COLO668 (cell line): ENCODE data around the gene LCN6.
A peak's percentile ranks its signal among the peaks of the same experiment; 100 is the strongest.

ENCODE experiments used
- DNase-seq: peaks from one replicate; lab custom pipeline; 2025; ENCODE audit not compliant: unreplicated experiment; lab: John Stamatoyannopoulos, UW

The LCN6 gene

GRCh38 chr9:136726631-136727191, 21.6 kb downstream of the LCN6 start:
- DNase-seq: peak; percentile 54

- no peak for DNase-seq
Measured at GRCh38 chr9:136726118-136726517, 22.2 kb downstream of the LCN6 start.

GRCh38 chr9:136725612-136726011, 22.7 kb downstream of the LCN6 start:
- DNase-seq: no peak

GRCh38 chr9:136724772-136725171, 23.6 kb downstream of the LCN6 start:
- DNase-seq: no peak

GRCh38 chr9:136723989-136724388, 24.3 kb downstream of the LCN6 start:
- no peak for DNase-seq

- DNase-seq: no peak
Measured at GRCh38 chr9:136723362-136723976, 24.9 kb downstream of the LCN6 start.

- peak; percentile 39 for DNase-seq
Measured at GRCh38 chr9:136722969-136723356, 25.4 kb downstream of the LCN6 start.

DNA sequence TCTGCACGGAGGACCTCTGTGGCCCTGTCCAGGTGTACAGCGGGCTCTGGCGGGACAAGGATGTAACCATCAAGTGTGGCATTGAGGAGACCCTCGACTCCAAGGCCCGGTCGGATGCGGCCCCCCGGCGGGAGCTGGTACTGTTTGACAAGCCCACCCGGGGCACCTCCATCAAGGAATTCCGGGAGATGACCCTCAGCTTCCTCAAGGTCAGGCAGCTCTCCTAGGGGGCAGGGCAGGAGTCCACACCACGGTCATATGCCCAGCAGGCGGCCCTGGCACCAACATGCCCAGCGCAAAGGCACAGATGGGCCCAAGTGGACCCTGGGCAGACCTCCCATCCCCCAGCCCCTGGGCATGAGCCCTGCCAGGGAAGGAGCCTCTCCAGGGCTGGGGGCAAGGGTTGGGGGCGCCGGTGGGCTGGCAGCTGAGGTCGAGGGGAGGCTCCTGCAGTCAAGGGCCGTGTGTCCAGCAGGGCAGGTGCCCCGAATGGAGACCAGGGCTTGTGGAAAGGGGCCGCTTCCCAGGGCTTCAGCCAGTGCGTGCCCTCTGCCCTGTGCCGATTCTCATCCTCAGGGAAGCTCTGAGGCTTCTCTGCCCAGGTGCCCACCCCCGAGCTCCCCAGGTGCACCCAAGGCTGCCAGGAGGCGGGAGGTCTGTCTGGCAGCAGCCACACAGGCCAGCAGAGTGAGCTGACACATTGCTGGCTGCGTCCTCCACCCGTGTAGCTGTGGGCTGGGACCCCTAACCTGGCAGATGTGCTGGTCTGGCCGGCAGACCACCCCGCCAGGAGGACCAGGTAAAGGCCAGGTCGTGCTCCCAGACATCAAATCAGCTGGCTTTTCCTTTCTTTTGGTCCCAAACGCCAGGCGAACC, 26.0 kb downstream of the LCN6 start:
- DNase-seq: no peak

DNA sequence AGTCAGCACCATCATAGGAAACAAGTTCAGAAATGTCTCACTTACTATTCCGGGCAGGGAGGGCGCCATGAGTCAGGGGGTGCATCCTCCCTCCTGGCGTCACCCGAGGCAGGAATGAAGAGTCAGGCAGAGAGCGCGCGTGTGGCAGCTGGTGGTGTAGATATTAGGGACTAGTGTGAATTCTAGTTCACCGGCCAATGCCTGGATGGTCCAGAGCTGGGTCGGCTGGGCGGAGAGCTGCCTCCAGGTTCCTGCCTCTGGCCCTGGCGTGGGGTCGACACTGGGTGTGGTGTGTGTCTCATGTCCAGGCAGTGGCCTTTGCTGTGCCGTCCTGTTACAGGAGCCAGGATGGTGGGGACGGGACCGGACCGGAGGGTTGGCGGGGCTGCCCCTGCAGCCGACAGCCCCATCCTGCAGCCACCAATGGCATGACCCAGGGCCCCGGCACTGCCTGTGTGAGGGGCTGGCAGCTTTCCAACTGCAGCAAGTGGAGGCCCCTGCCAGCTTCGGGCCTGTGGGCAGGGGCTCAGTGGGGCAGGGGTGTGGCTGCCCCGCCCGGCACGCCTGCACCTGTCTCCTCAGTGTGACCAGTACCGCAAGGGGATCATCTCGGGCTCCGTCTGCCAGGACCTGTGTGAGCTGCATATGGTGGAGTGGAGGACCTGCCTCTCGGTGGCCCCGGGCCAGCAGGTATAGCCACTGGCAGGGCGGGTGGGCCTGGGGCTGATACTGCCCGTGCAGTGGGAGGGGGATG, 26.8 kb downstream of the LCN6 start:
- DNase-seq: peak; percentile 78

DNA sequence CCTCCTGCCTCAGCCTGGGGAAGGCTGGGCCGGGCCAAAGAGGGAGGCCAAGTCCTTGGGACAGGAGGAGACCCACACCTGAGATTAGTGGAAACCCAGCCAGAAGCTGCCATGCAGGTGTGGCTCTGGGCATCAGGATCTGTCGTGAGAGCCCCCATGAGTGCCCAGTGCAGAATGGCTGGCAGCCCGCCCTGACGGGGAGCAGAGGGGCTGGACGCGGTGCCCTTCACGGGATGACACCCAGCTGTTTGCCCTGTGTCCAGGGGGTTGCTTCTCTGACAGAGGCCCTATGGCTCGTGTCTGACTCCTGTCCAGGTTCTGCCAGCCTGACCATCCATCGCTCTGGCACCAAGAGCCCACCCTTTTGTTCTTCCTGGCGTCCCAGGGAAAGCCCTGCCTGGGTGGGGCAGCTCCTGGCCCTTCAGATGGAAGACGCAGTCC, 27.4 kb downstream of the LCN6 start:
- DNase-seq: no peak

DNA sequence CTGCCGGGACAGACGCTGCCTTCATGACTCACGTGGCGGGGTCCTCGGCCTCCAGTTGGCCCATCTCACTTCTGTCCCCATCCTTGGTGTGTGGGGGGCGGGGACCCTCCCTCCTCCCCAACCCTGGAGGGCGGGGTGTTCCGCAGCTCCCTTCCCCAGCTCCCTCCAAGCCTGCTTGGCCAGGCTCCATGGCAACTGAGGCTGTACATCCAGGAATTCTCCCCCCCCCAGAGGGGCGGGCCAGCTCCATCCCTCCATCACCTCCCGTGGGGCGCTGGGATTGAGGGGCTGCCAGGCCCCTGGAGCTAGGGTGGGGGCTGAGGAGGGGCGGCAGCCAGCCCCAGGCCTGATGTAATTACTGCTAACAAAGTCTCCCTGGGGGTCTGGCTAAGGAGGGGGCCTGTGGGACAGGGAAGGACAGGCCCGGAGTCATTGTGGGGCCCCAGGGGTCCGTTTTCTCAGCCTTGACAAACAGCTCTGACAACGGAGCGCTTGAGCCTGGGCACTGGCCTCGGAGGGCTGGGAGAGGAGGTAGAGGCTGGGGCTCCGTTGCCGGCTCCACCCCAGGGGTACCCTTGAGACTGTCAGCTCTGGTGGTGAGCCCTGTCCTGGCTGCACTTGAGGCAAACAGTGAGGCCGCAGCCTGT, 28.0 kb downstream of the LCN6 start:
- no peak for DNase-seq

DNA sequence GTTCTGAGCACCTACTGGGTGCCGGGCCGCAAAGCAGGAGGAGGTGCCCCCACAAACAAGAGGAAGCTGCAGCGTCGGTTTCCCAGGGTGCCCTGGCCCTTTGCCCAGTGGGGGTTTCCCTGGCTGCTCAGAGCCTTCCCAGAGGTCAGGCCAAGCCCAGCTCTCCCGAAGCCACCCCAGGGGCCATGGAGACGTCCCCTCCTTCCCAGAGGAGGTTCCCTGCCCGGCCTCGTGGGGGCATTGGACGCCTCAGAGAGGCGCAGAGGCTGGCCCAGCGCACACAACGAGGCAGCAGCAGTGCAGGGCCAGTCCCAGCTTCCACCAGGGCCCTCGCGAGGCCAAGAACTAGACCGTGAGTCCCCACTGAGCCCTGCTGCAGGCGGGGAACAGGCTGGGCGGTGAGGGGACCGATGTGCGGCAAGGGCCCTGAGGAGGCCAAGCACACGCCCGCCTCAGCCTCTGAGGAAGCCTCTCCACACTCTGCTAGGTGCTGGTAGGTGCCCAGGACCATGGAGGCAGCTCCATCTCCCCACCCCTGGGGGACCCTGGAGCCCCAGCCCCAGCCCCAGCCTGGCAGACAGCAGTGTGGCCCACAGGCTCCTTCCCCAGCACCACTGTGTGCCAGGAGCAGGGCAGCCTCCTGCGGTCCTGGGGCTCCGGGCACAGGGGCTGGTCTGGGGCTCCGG, 29.0 kb downstream of the LCN6 start:
- DNase-seq: peak; percentile 22

- no peak for DNase-seq
Measured at GRCh38 chr9:136718345-136719194, 29.8 kb downstream of the LCN6 start.

DNA sequence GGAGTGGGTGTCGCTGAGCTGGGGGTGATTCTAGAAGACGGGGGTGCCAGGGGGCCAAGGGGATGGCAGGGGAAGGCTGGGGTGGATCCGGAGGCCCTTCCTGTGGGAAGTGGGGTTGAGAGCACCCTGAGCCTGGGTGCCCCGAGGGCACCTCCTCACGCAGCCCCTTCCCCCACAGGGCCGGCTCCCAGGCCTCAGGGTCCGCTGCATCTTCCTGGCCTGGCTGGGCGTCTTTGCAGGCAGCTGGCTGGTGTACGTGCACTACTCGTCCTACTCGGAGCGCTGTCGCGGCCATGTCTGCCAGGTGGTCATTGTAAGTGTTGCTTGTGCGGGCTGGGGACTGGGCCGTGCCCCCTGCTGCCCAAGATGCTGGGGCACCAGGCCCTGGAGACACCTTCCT, 30.9 kb downstream of the LCN6 start:
- DNase-seq: no peak

GRCh38 chr9:136714893-136715274, 33.4 kb downstream of the LCN6 start:
- no peak for DNase-seq

DNA sequence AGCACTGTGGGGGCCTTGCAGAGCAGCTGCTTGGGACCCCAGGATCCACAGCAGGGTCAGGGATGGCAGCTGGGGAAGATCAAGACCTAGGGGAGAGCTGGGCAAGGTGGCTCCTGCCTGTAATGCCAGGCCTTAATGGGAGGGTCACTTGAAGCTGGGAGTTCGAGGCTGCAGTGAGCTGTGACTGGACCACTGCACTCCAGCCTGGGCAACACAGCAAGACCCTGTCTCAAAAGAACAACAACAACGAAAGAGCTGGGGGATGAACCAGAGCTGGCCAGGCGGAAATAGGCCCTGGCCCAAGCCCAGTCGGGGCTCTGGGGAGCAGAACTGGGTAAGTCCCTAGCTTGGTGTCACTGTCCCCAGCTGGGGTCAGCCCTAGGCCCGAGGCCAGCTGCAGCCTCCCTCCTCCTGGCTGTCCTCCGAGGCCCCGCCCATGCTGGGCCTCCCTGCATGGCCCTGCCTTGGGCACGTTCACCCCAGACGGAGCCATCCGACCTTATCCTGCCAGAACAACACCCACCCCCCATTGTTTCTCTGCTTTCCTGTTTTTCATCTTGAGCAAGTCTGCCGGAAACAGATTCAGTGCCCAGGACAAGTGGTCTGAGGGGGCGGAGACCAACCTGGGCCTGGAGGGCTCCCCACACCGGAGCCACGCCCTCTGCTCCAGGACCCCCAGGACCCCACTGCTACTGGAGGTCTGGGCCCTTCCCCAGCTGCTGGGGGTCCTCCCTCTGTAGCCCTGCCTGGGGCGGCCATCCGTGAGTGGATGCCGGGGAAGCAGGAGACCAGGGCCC, 34.0 kb downstream of the LCN6 start:
- no peak for DNase-seq

- peak; percentile 63 for DNase-seq
Measured at GRCh38 chr9:136713550-136713949, 34.8 kb downstream of the LCN6 start.

GRCh38 chr9:136712690-136713544, 35.4 kb downstream of the LCN6 start:
- peak; percentile 49 for DNase-seq
